ENCODE measurements around the gene RING1.

Gene RING1

GRCh38 chr6:33192671-33193602 lies 15.4 kb upstream of the RING1 start:
- DNase-seq (ENCODE audit: low spot score): no peak

- no peak for DNase-seq (ENCODE audit: low spot score)
Measured at GRCh38 chr6:33193619-33194018, 14.7 kb upstream of the RING1 start.

- DNase-seq (ENCODE audit: low spot score): no peak
Measured at GRCh38 chr6:33194431-33194979, 13.8 kb upstream of the RING1 start.

GRCh38 chr6:33195304-33196165 lies 12.8 kb upstream of the RING1 start:
- DNase-seq (ENCODE audit: low spot score): no peak

GRCh38 chr6:33197431-33198048 lies 10.8 kb upstream of the RING1 start:
- DNase-seq (ENCODE audit: low spot score): peak; percentile 86

- no peak for DNase-seq (ENCODE audit: low spot score)
Measured at GRCh38 chr6:33198159-33198852, 10.0 kb upstream of the RING1 start.

GRCh38 chr6:33198853-33199436 lies 9.4 kb upstream of the RING1 start:
- peak; percentile 13 for DNase-seq (ENCODE audit: low spot score)

GRCh38 chr6:33199687-33200218 lies 8.5 kb upstream of the RING1 start:
- peak; percentile 86 for DNase-seq (ENCODE audit: low spot score)

GRCh38 chr6:33200219-33201146 lies 7.8 kb upstream of the RING1 start, which contains the start of the genes RXRB and SLC39A7:
Gene RXRB, minus strand, starts transcription at chr6:33200665. Its CDS starts 189 bp downstream, at chr6:33200476.
Gene SLC39A7, plus strand, starts transcription at chr6:33200867. Its CDS starts 379 bp downstream, at chr6:33201246.
- peak; percentile 97 for DNase-seq (ENCODE audit: low spot score)

- no peak for DNase-seq (ENCODE audit: low spot score)
Measured at GRCh38 chr6:33201147-33201545, 7.2 kb upstream of the RING1 start.

- DNase-seq (ENCODE audit: low spot score): no peak
Measured at GRCh38 chr6:33201935-33202334, 6.4 kb upstream of the RING1 start.

GRCh38 chr6:33202799-33203198 lies 5.5 kb upstream of the RING1 start:
- no peak for DNase-seq (ENCODE audit: low spot score)

GRCh38 chr6:33203443-33204164 lies 4.7 kb upstream of the RING1 start:
- DNase-seq (ENCODE audit: low spot score): no peak

GRCh38 chr6:33204165-33204414 lies 4.2 kb upstream of the RING1 start:
- no peak for DNase-seq (ENCODE audit: low spot score)

- peak; percentile 92 for DNase-seq (ENCODE audit: low spot score)
Measured at GRCh38 chr6:33204415-33205190, 3.7 kb upstream of the RING1 start, which contains the start of gene HSD17B8. Gene HSD17B8, plus strand, starts transcription at chr6:33204655. Its CDS starts 14 bp downstream, at chr6:33204669.

GRCh38 chr6:33205191-33206026 lies 2.9 kb upstream of the RING1 start:
- DNase-seq (ENCODE audit: low spot score): peak; percentile 26
